ENCODE results near the gene XRCC5. TPM values are rescaled to one million over a fixed set of nuclear protein-coding genes. Genes with fewer than 3 reads are reported as not detected.

Gene XRCC5
- total RNA-seq: 100 to 1,000 TPM; 300 to 324 TPM

- H3K27ac Mint-ChIP-seq: peak within 1 kb of the TSS; percentile 99
- ATAC-seq (replicated peaks in 1 of 2) (peak; percentile 74 to 81), DNase-seq (peak; percentile 96 to 97)
- peaks cover 16 to 29% of the 10 kb centered on the region in 2 donors for H3K36me3 Mint-ChIP-seq (ENCODE audit: insufficient read depth in 2 of 2)
- no peaks in the 10 kb centered on the region for H3K9me3 Mint-ChIP-seq
- peaks cover 48% of the 10 kb centered on the region for H3K4me1 Mint-ChIP-seq (ENCODE audit: low read depth)
- no peaks in the 10 kb centered on the region for H3K27me3 Mint-ChIP-seq (ENCODE audit: low read depth)
- peak within 1 kb of the TSS; percentile 95 to 99 for H3K4me3 Mint-ChIP-seq
These were observed at the start of gene XRCC5 for GRCh38 chr2:216108967-216109921. XRCC5 (plus strand) TSS chr2:216109348; CDS start chr2:216109437, 89 bp downstream.

GRCh38 chr2:216064014-216064630 lies 45.0 kb upstream of the XRCC5 start:
- H3K4me3 Mint-ChIP-seq: no peak overlapping the region
- peaks cover 9% of the 10 kb centered on the region for H3K4me1 Mint-ChIP-seq (ENCODE audit: low read depth)
- no peak for DNase-seq
- no peak overlapping the region for H3K27ac Mint-ChIP-seq
- no peaks in the 10 kb centered on the region for H3K9me3 Mint-ChIP-seq
- no peak for ATAC-seq (replicated peaks in 1 of 2)
- H3K36me3 Mint-ChIP-seq (ENCODE audit: insufficient read depth in 2 of 2): peaks cover 2 to 5% of the 10 kb centered on the region in 2 donors
- H3K27me3 Mint-ChIP-seq (ENCODE audit: low read depth): no peaks in the 10 kb centered on the region

- H3K27ac Mint-ChIP-seq: no peak overlapping the region
- H3K9me3 Mint-ChIP-seq: no peaks in the 10 kb centered on the region
- peaks cover 12% of the 10 kb centered on the region for H3K4me1 Mint-ChIP-seq (ENCODE audit: low read depth)
- ATAC-seq (replicated peaks in 1 of 2) (no peak), DNase-seq (no peak)
- H3K27me3 Mint-ChIP-seq (ENCODE audit: low read depth): no peaks in the 10 kb centered on the region
- H3K4me3 Mint-ChIP-seq: no peak overlapping the region
- peaks cover 0 to 4% of the 10 kb centered on the region in 2 donors for H3K36me3 Mint-ChIP-seq (ENCODE audit: insufficient read depth in 2 of 2)
These were observed 44.5 kb upstream of the XRCC5 start for GRCh38 chr2:216064665-216065064.

GRCh38 chr2:216066230-216066629 lies 42.9 kb upstream of the XRCC5 start:
- H3K9me3 Mint-ChIP-seq: no peaks in the 10 kb centered on the region
- DNase-seq (no peak), ATAC-seq (replicated peaks in 1 of 2) (no peak)
- H3K36me3 Mint-ChIP-seq (ENCODE audit: insufficient read depth in 2 of 2): peaks cover 0 to 4% of the 10 kb centered on the region in 2 donors
- H3K4me3 Mint-ChIP-seq: no peak overlapping the region
- no peaks in the 10 kb centered on the region for H3K27me3 Mint-ChIP-seq (ENCODE audit: low read depth)
- no peak overlapping the region for H3K27ac Mint-ChIP-seq
- H3K4me1 Mint-ChIP-seq (ENCODE audit: low read depth): peaks cover 12% of the 10 kb centered on the region

- Mint-ChIP-seq H3K4me1 (ENCODE audit: low read depth) (peaks cover 16% of the 10 kb centered on the region), H3K27me3 (ENCODE audit: low read depth) (no peaks in the 10 kb centered on the region), H3K9me3 (no peaks in the 10 kb centered on the region), H3K36me3 (ENCODE audit: insufficient read depth in 2 of 2) (peaks cover 0 to 3% of the 10 kb centered on the region in 2 donors), H3K27ac (no peak overlapping the region), H3K4me3 (no peak overlapping the region)
- DNase-seq (no peak), ATAC-seq (replicated peaks in 1 of 2) (no peak)
These were observed 40.1 kb upstream of the XRCC5 start for GRCh38 chr2:216069028-216069427.

GRCh38 chr2:216070195-216070594 lies 39.0 kb upstream of the XRCC5 start:
- DNase-seq (no peak), ATAC-seq (replicated peaks in 1 of 2) (no peak)
- H3K9me3 Mint-ChIP-seq: no peaks in the 10 kb centered on the region
- H3K27ac Mint-ChIP-seq: no peak overlapping the region
- H3K4me1 Mint-ChIP-seq (ENCODE audit: low read depth): peaks cover 28% of the 10 kb centered on the region
- H3K4me3 Mint-ChIP-seq: no peak overlapping the region
- H3K27me3 Mint-ChIP-seq (ENCODE audit: low read depth): no peaks in the 10 kb centered on the region
- peaks cover 0 to 1% of the 10 kb centered on the region in 2 donors for H3K36me3 Mint-ChIP-seq (ENCODE audit: insufficient read depth in 2 of 2)

GRCh38 chr2:216071111-216071851 lies 37.9 kb upstream of the XRCC5 start:
- H3K4me1 Mint-ChIP-seq (ENCODE audit: low read depth): peaks cover 38% of the 10 kb centered on the region
- no peak for ATAC-seq (replicated peaks in 1 of 2)
- H3K36me3 Mint-ChIP-seq (ENCODE audit: insufficient read depth in 2 of 2): peaks cover 0 to 1% of the 10 kb centered on the region in 2 donors
- no peak for DNase-seq
- no peak overlapping the region for H3K27ac Mint-ChIP-seq
- H3K9me3 Mint-ChIP-seq: no peaks in the 10 kb centered on the region
- H3K27me3 Mint-ChIP-seq (ENCODE audit: low read depth): no peaks in the 10 kb centered on the region
- H3K4me3 Mint-ChIP-seq: no peak overlapping the region

GRCh38 chr2:216072473-216072872 lies 36.7 kb upstream of the XRCC5 start:
- H3K4me1 Mint-ChIP-seq (ENCODE audit: low read depth): peaks cover 38% of the 10 kb centered on the region
- DNase-seq (no peak), ATAC-seq (replicated peaks in 1 of 2) (no peak)
- no peak overlapping the region for H3K27ac Mint-ChIP-seq
- no peak overlapping the region for H3K4me3 Mint-ChIP-seq
- H3K27me3 Mint-ChIP-seq (ENCODE audit: low read depth): no peaks in the 10 kb centered on the region
- peaks cover 0 to 1% of the 10 kb centered on the region in 2 donors for H3K36me3 Mint-ChIP-seq (ENCODE audit: insufficient read depth in 2 of 2)
- H3K9me3 Mint-ChIP-seq: no peaks in the 10 kb centered on the region

GRCh38 chr2:216073773-216074172 lies 35.4 kb upstream of the XRCC5 start:
- ATAC-seq (replicated peaks in 1 of 2): peak; percentile 58 to 77
- no peaks in the 10 kb centered on the region for H3K9me3 Mint-ChIP-seq
- no peak for DNase-seq
- H3K27ac Mint-ChIP-seq: peak overlapping the region; percentile 7
- no peak overlapping the region for H3K4me3 Mint-ChIP-seq
- H3K4me1 Mint-ChIP-seq (ENCODE audit: low read depth): peaks cover 34% of the 10 kb centered on the region
- no peaks in the 10 kb centered on the region for H3K27me3 Mint-ChIP-seq (ENCODE audit: low read depth)
- H3K36me3 Mint-ChIP-seq (ENCODE audit: insufficient read depth in 2 of 2): peaks cover 0 to 1% of the 10 kb centered on the region in 2 donors

- Mint-ChIP-seq H3K4me3 (no peak overlapping the region), H3K4me1 (ENCODE audit: low read depth) (peaks cover 32% of the 10 kb centered on the region), H3K9me3 (no peaks in the 10 kb centered on the region), H3K36me3 (ENCODE audit: insufficient read depth in 2 of 2) (peaks cover 0 to 1% of the 10 kb centered on the region in 2 donors), H3K27me3 (ENCODE audit: low read depth) (no peaks in the 10 kb centered on the region), H3K27ac (peak overlapping the region; percentile 7)
- DNase-seq: no peak
- ATAC-seq (replicated peaks in 1 of 2): no peak
These were observed 34.8 kb upstream of the XRCC5 start for GRCh38 chr2:216074380-216074779.

- DNase-seq: no peak
- no peaks in the 10 kb centered on the region for H3K27me3 Mint-ChIP-seq (ENCODE audit: low read depth)
- H3K4me1 Mint-ChIP-seq (ENCODE audit: low read depth): peaks cover 30% of the 10 kb centered on the region
- no peak overlapping the region for H3K4me3 Mint-ChIP-seq
- peaks cover 0 to 1% of the 10 kb centered on the region in 2 donors for H3K36me3 Mint-ChIP-seq (ENCODE audit: insufficient read depth in 2 of 2)
- H3K27ac Mint-ChIP-seq: no peak overlapping the region
- H3K9me3 Mint-ChIP-seq: no peaks in the 10 kb centered on the region
- ATAC-seq (replicated peaks in 1 of 2): no peak
These were observed 34.4 kb upstream of the XRCC5 start for GRCh38 chr2:216074794-216075193.

- H3K9me3 Mint-ChIP-seq: no peaks in the 10 kb centered on the region
- H3K36me3 Mint-ChIP-seq (ENCODE audit: insufficient read depth in 2 of 2): peaks cover 0 to 1% of the 10 kb centered on the region in 2 donors
- no peak for DNase-seq
- ATAC-seq (replicated peaks in 1 of 2): no peak
- H3K27ac Mint-ChIP-seq: no peak overlapping the region
- no peak overlapping the region for H3K4me3 Mint-ChIP-seq
- H3K27me3 Mint-ChIP-seq (ENCODE audit: low read depth): no peaks in the 10 kb centered on the region
- H3K4me1 Mint-ChIP-seq (ENCODE audit: low read depth): peaks cover 38% of the 10 kb centered on the region
These were observed 33.4 kb upstream of the XRCC5 start for GRCh38 chr2:216075510-216076485.
